Raji (cell line): ENCODE data around the gene ARMC6.

Experiments
- POLR2A ChIP-seq: IDR thresholded peaks from 2 replicates; pipeline ENCODE4 v1.6.1; 2011; ENCODE audit warnings: low read depth, low read length, control low read depth; ENCODE audit not compliant: insufficient read depth

ARMC6 gene

DNA sequence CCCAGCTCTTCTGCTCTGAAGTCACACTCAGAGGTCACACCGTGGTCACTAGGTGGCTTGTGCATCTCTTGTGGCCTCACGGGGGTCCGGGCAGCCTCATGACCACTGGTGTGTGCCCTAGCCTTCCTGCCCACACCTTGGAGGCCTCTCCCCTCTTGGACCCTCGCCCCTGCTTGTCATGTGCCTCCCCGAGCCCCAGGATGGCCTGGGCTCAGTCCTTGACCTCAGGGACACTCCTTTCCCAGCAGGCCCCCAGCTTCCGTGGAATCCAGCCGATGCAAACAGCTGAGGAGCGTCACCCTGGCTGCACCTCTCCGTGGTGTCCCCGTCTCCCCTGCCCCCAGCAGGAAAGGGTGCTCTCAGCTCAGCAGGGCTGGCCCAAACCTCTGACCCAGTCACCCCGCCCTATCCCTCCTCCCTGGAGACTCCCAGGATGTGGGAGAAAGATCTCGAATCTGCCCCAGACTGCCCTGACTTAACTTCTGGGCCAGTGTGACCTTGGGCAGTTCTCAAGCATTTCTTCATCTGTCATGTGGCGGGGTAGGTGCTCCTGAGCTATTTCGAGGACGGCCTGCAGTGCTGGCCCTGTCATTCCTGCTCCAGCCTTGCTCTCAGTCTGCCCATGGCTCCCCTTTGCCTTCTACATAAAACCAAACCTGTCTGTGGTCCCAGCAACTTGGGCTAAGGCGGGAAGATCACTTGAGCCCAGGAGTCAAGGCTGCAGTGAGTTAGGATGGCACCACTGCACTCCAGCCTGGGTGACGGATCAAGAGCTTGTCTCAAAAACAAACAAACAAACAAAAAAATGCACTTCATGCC is 25.8 kb downstream of the ARMC6 start:
- TF ChIP-seq POLR2A = no peak

- TF ChIP-seq POLR2A = no peak
Observed at GRCh38 chr19:19059837-19060611, 26.6 kb downstream of the ARMC6 start.

GRCh38 chr19:19061506-19061905 is 28.1 kb downstream of the ARMC6 start:
- no peak for TF ChIP-seq POLR2A

DNA sequence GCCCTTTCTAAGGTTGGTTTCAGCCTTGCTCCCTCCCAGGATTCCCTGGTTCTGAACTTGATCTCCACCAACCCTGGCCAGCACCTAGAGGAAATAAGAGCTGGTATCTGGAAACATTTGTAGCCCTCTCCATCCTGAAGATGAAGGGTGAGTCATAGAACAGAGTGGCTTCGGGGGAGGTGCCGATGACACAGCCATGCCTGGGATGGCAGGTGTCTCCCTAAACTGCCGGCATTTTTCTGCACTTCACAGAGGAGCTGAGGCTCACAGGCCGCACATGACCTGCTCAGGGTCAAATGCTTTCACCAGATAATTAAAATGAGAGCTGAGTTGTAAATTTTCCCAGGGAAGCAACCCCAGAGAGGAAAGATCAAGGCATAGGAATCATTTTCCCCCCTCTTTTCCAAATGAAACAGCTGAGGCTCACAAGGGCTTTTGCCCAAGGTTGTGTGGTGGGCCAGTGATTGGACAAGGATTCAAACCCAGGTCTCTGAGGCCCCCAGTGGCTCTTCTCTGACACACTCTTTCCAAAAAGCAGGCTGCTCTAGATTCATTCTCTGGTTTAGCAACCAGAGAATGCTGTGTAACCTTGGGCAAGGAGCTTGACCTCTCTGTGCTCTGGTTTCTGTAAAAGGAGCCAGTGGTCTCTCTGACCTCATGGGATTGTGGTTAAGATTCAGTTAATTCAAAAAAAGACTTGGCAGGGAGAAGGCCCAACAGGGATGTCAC is 29.2 kb downstream of the ARMC6 start:
- TF ChIP-seq POLR2A = no peak

- peak; percentile 61 for TF ChIP-seq POLR2A
Observed at GRCh38 chr19:19063183-19064097, 30.0 kb downstream of the ARMC6 start, which contains the start of gene SLC25A42. SLC25A42 (plus strand) TSS chr19:19063994; CDS start chr19:19096125, 32,131 bp downstream.

DNA sequence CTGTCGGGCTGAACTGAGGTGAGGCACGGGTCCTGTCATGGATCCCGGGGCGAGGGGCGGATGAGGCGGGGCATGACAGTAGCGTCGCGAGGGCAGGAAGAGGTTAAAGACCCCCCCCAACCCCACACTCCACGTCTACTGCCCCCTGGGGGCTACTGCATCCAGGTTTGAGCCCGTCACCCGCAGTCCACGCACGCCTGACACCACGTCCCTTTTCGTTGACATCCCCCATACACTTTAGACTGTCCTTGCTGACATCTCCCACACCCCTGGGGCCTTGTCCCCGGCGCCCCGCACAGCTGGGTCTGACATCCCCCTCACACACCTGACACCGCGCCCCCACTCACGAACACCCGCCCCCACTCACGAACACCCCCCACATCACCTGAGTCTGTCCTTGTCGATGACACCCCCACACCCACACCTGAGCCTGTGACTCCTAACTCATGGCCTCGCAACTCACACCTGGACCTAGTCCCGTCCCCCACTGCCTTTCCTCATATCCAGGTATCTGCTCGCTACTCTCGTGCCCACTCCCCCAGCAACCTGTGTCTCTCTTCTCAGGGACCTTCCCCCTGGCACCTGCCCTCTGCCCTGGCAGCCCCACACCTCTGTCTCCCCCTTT is 30.8 kb downstream of the ARMC6 start:
- TF ChIP-seq POLR2A = no peak; the same call in 1 of the 2 replicates

DNA sequence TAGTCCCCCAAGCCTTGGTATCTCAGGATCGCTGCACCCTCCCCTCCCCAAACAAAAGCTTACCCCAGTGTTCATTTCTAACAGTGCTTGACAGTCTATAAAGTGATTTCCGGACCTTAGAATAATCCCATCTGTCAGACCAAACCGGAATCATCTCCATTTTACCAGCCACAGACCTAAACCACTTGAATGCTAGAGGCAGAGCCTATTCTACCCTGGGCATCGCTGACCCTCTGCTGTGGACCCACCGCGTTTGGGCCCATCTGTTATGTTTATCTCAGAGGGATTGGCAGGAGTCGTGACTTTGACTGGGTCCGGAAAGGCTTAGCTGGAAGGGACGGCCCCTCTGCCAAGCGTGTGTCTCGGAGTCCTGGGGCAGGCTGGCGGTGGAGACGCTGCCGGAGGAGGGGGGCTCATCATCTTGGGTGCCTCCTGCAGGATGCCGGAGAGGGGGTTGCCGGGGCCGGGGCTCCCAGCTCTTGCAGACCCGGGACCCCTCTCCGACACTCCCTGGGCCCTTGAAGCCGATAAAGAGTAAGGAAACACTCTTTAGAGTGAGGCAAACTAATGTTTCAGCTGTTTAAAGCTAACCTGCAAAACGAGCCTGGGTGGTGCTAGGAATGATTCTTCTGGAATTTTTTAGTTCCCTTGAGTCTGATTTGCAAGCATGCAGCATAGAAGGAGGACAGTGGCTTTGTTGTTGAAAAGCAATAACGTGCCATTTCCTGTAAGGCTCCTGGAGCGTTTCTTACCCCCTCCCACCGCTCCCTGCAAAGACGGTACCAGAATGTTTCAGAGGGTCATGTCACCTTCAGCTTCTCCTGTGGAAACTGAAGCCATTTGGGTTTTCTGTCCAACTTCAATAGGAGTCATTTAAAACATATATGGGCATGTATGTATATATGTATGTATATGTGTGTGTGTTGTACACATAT is 31.7 kb downstream of the ARMC6 start:
- no peak for TF ChIP-seq POLR2A

GRCh38 chr19:19067276-19068072 is 34.1 kb downstream of the ARMC6 start:
- no peak for TF ChIP-seq POLR2A

DNA sequence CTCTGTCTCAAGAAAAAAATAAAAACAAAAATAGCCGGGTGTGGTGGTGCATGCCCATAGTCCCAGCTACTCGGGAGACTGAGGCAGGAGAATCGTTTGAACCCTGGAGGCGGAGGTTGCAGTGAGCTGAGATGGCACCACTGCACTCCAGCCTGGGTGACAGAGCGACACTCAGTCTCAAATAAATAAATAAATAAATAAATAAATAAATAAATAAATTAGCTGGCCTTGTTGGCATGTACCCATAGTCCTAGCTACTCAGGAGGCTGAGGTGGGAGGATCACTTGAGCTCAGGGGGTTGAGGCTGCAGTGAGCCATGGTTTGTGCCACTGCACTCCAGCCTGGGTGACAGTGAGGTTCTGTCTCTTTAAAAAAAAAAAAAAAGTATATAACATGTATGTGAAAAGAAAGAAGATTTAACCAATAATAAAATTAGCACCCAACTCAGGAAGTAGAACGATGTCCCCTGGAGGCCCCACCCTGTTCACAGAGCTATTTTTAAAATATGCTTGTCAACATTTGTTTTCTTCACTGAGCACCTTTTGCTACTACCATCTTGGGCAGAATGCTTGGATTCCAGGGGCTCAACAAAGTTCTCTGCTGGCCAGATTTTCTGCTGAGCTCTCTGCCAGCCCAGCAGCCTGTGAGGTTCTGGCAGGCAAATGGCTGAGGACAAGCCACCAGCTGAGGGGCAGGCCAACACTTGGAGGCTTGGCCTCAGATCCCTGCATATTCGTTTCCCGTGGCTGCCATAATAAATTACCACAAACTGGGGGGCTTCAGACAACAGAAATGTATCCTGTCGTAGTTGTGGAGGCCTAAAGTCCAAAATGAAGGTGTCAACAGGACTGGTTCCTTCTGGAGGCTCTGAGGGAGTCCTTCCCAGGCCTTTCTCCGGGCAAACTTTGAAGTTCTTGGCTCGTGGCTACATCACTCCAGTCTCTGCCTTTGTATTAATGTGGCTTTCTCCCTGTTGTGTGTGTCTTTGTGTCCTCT is 35.6 kb downstream of the ARMC6 start:
- no peak for TF ChIP-seq POLR2A

GRCh38 chr19:19071897-19072296 is 38.5 kb downstream of the ARMC6 start:
- TF ChIP-seq POLR2A = no peak

GRCh38 chr19:19074196-19074882 is 40.9 kb downstream of the ARMC6 start:
- TF ChIP-seq POLR2A = no peak

GRCh38 chr19:19075126-19075525 is 41.7 kb downstream of the ARMC6 start:
- TF ChIP-seq POLR2A = no peak
